ENCODE results near the gene MCRIP1.

The MCRIP1 gene

GRCh38 chr17:81807210-81807719, 25.8 kb downstream of the MCRIP1 start:
- no peak overlapping the region for H3K4me2 ChIP-seq (ENCODE audit: low read depth, low read length, poor library complexity, severe bottlenecking)
- TF ChIP-seq EZH2phosphoT487 (conservative IDR thresholded peaks at IDR 0.05; ENCODE audit: low read length) (no peak), CTCF (IDR thresholded peaks at IDR 0.05; ENCODE audit: insufficient read depth, low read length, poor library complexity, severe bottlenecking) (no peak)
- H3K27ac ChIP-seq (ENCODE audit: low read depth, low read length): no peak overlapping the region
- no peaks in the 10 kb centered on the region for H3K9me3 ChIP-seq (ENCODE audit: insufficient read depth, low read length)
- no peaks in the 10 kb centered on the region for H3K27me3 ChIP-seq (ENCODE audit: low read length)
- no peak overlapping the region for H2AFZ ChIP-seq (ENCODE audit: low read depth, low read length, severe bottlenecking)
- H3K4me3 ChIP-seq (ENCODE audit: insufficient read depth, low read length, poor library complexity, severe bottlenecking): no peak overlapping the region
- no peaks in the 10 kb centered on the region for H4K20me1 ChIP-seq (ENCODE audit: low read depth, low read length)
- H3F3A ChIP-seq (ENCODE audit: insufficient read depth): no peaks in the 10 kb centered on the region
- H3K79me2 ChIP-seq (ENCODE audit: insufficient read depth, low read length): no peaks in the 10 kb centered on the region
- H3K9ac ChIP-seq (ENCODE audit: low read length): no peak overlapping the region
- H3K36me3 ChIP-seq (ENCODE audit: low read length): no peaks in the 10 kb centered on the region
- no peaks in the 10 kb centered on the region for H3K9me2 ChIP-seq (replicated peaks; ENCODE audit: insufficient read depth, low read length)

GRCh38 chr17:81806461-81807209, 26.5 kb downstream of the MCRIP1 start:
- no peak overlapping the region for H3K4me2 ChIP-seq (ENCODE audit: low read depth, low read length, poor library complexity, severe bottlenecking)

GRCh38 chr17:81805707-81806460, 27.2 kb downstream of the MCRIP1 start:
- no peaks in the 10 kb centered on the region for H3F3A ChIP-seq (ENCODE audit: insufficient read depth)
- no peaks in the 10 kb centered on the region for H3K9me2 ChIP-seq (replicated peaks; ENCODE audit: insufficient read depth, low read length)
- H4K20me1 ChIP-seq (ENCODE audit: low read depth, low read length): no peaks in the 10 kb centered on the region
- no peaks in the 10 kb centered on the region for H3K9me3 ChIP-seq (ENCODE audit: insufficient read depth, low read length)
- no peaks in the 10 kb centered on the region for H3K79me2 ChIP-seq (ENCODE audit: insufficient read depth, low read length)
- H2AFZ ChIP-seq (ENCODE audit: low read depth, low read length, severe bottlenecking): no peak overlapping the region
- H3K9ac ChIP-seq (ENCODE audit: low read length): no peak overlapping the region
- no peak overlapping the region for H3K4me2 ChIP-seq (ENCODE audit: low read depth, low read length, poor library complexity, severe bottlenecking)
- no peaks in the 10 kb centered on the region for H3K36me3 ChIP-seq (ENCODE audit: low read length)
- no peak overlapping the region for H3K4me3 ChIP-seq (ENCODE audit: insufficient read depth, low read length, poor library complexity, severe bottlenecking)
- TF ChIP-seq EZH2phosphoT487 (conservative IDR thresholded peaks at IDR 0.05; ENCODE audit: low read length): no peak
- TF ChIP-seq CTCF (IDR thresholded peaks at IDR 0.05; ENCODE audit: insufficient read depth, low read length, poor library complexity, severe bottlenecking): no peak
- no peak overlapping the region for H3K27ac ChIP-seq (ENCODE audit: low read depth, low read length)
- H3K27me3 ChIP-seq (ENCODE audit: low read length): no peaks in the 10 kb centered on the region

More at GRCh38 chr17:81806461-81807209, 26.5 kb downstream of the MCRIP1 start:
- TF ChIP-seq CTCF (IDR thresholded peaks at IDR 0.05; ENCODE audit: insufficient read depth, low read length, poor library complexity, severe bottlenecking) (no peak), EZH2phosphoT487 (conservative IDR thresholded peaks at IDR 0.05; ENCODE audit: low read length) (no peak)
- Histone ChIP-seq H3K9me3 (ENCODE audit: insufficient read depth, low read length) (no peaks in the 10 kb centered on the region), H3K27ac (ENCODE audit: low read depth, low read length) (no peak overlapping the region), H3K9ac (ENCODE audit: low read length) (no peak overlapping the region), H3K36me3 (ENCODE audit: low read length) (no peaks in the 10 kb centered on the region), H4K20me1 (ENCODE audit: low read depth, low read length) (no peaks in the 10 kb centered on the region), H2AFZ (ENCODE audit: low read depth, low read length, severe bottlenecking) (no peak overlapping the region), H3K79me2 (ENCODE audit: insufficient read depth, low read length) (no peaks in the 10 kb centered on the region), H3K27me3 (ENCODE audit: low read length) (no peaks in the 10 kb centered on the region), H3F3A (ENCODE audit: insufficient read depth) (no peaks in the 10 kb centered on the region), H3K4me3 (ENCODE audit: insufficient read depth, low read length, poor library complexity, severe bottlenecking) (no peak overlapping the region), H3K9me2 (replicated peaks; ENCODE audit: insufficient read depth, low read length) (no peaks in the 10 kb centered on the region)

All from SU-DHL-6 (cell line).